HPDE6-E6E7 (cell line): ENCODE measurements around the gene MNX1.
A peak's percentile ranks its signal among the peaks of the same experiment; 100 is the strongest.

ENCODE experiments used
- DNase-seq: peaks from one replicate; pipeline ENCODE4 v3.0.0; 2011; ENCODE audit warnings: missing footprints; ENCODE audit errors: extremely low spot score

MNX1 gene

GRCh38 chr7:157010588-157011332 is at the start of gene MNX1:
MNX1 (minus strand) TSS chr7:157010663; CDS start chr7:157010350, 313 bp downstream.
- peak; percentile 93 for DNase-seq

GRCh38 chr7:157059534-157059933 is 49.1 kb upstream of the MNX1 start:
- DNase-seq, result no peak

- DNase-seq, result no peak
Measured at GRCh38 chr7:157058701-157059100, 48.2 kb upstream of the MNX1 start.

GRCh38 chr7:157058068-157058467 is 47.6 kb upstream of the MNX1 start:
- DNase-seq, result no peak

GRCh38 chr7:157056957-157057902 is 46.8 kb upstream of the MNX1 start:
- DNase-seq, result no peak

- no peak for DNase-seq
Measured at GRCh38 chr7:157056246-157056645, 45.8 kb upstream of the MNX1 start.

- no peak for DNase-seq
Measured at GRCh38 chr7:157054927-157055326, 44.5 kb upstream of the MNX1 start.

- no peak for DNase-seq
Measured at GRCh38 chr7:157053118-157053517, 42.7 kb upstream of the MNX1 start.

- no peak for DNase-seq
Measured at GRCh38 chr7:157047148-157047547, 36.7 kb upstream of the MNX1 start.

GRCh38 chr7:157046681-157047080 is 36.2 kb upstream of the MNX1 start:
- DNase-seq, result peak; percentile 78

- DNase-seq, result no peak
Measured at GRCh38 chr7:157044943-157045660, 34.6 kb upstream of the MNX1 start.

- DNase-seq, result no peak
Measured at GRCh38 chr7:157044147-157044687, 33.8 kb upstream of the MNX1 start.

- DNase-seq, result no peak
Measured at GRCh38 chr7:157043745-157044144, 33.3 kb upstream of the MNX1 start.

GRCh38 chr7:157041514-157042277 is 31.2 kb upstream of the MNX1 start:
- no peak for DNase-seq

GRCh38 chr7:157041004-157041403 is 30.5 kb upstream of the MNX1 start:
- DNase-seq, result no peak

GRCh38 chr7:157037635-157038034 is 27.2 kb upstream of the MNX1 start:
- DNase-seq, result no peak

- no peak for DNase-seq
Measured at GRCh38 chr7:157037028-157037427, 26.6 kb upstream of the MNX1 start.

GRCh38 chr7:157035979-157036378 is 25.5 kb upstream of the MNX1 start:
- DNase-seq, result no peak

- no peak for DNase-seq
Measured at GRCh38 chr7:157035302-157035701, 24.8 kb upstream of the MNX1 start.

- DNase-seq, result no peak
Measured at GRCh38 chr7:157033483-157034473, 23.3 kb upstream of the MNX1 start.
